Pancreas (tissue), 10 donors: Measurements from ENCODE around the gene DCAF6. TPM values are rescaled to one million over a fixed set of nuclear protein-coding genes. Genes with fewer than 3 reads are reported as not detected.

Source experiments
- ATAC-seq, 4 donors: fragments of 200-7000 bp; cut with Tn5 transposase; one replicate each; pipeline versions ENCODE4 v1.8.0 to v1.9.1; 2020; ENCODE audit warnings: mild to moderate bottlenecking in 4 of 4, moderate library complexity in 4 of 4
- DNase-seq, 6 donors: peaks; one replicate each; pipeline ENCODE4 v3.0.0-alpha.2; 2020
- FAIRE-seq: peaks from 2 replicates; lab custom pipeline; 2012; peaks lifted over from hg19 to GRCh38; lab: Jason Lieb, UNC
- H3K27ac ChIP-seq, 4 donors: fragments of 200-600 bp; sonication (generic); 1 replicate in 3 of 4; 2 replicates in 1 of 4; pipeline versions ENCODE4 v1.5.0 to v1.8.0; 2020
- H3K27me3 ChIP-seq, 4 donors: fragments of 200-600 bp; one replicate each; pipeline ENCODE4 v1.8.0; 2021
- H3K36me3 ChIP-seq, 3 donors: fragments of 200-600 bp; sonication (generic) in 1 of 3; one replicate each; pipeline versions ENCODE4 v1.5.0 to v1.8.0; 2020 to 2021
- H3K4me1 ChIP-seq, 3 donors: fragments of 200-600 bp; one replicate each; pipeline ENCODE4 v1.8.0; 2021
- H3K4me3 ChIP-seq, 4 donors: fragments of 200-600 bp; sonication (generic) in 2 of 4; one replicate each; pipeline versions ENCODE4 v1.5.0 to v1.8.0; 2020 to 2021
- H3K9me3 ChIP-seq, 4 donors: fragments of 200-600 bp; one replicate each; pipeline ENCODE4 v1.8.0; 2021
- WGBS, 2 donors: extraction: QIAGEN DNeasy Blood & Tissue Kit; methylation state at CpG; one replicate each; pipeline ENCODE4 v1.1.7; 2013; 5-methylcytosine and 5-hydroxymethylcytosine counted together
- intact Hi-C, 3 donors: fragments of 100-400 bp; cut with DNase I; formaldehyde crosslinking; loops; one replicate each; pipeline versions ENCODE4 v1.11.1 to v1.14.2; 2022
- polyA plus RNA-seq, 2 donors: library from polyadenylated mRNA; stranded (reverse); fragments of 200-250 nt; gene quantifications; one replicate each; pipeline ENCODE4 v1.2.3, GENCODE V29; 2013
- total RNA-seq, 6 donors: library from RNA; stranded (reverse); fragmentation: NEBNext Ultra II Directional in 4 of 6; extraction: Animal tissue kit (Norgen Biotek cat#: 25700) in 4 of 6; gene quantifications; one replicate each; pipeline versions ENCODE4 v1.2.1 to v1.2.4, GENCODE V29; 2021 to 2023
- TF ChIP-seq, protein P1 (sequence below), 4 donors: fragments of 200-600 bp; sonication (generic) in 3 of 4; IDR thresholded peaks; one replicate each; pipeline versions ENCODE4 v1.5.0 to v1.8.0; 2021; ENCODE audit warnings: antibody characterized with exemption in 4 of 4
- donor health status: healthy with polysubstance abuse.
- donor health status: DM: no; HTN: no; CAD: no; lungs with moderate emphysema.
- donor health status: DM: no; HTN: no; CAD: no.
- donor health status: control.
- donor health status: control.
- donor health status: Bipolar disorder and iron deficiency.
- donor health status: DM: yes; HTN: yes; CAD: no.
- donor health status: DM: no; HTN: no; CAD: no.
- donor health status: DM: no; HTN: no; CAD: no.
- donor health status: DM: yes; HTN: yes; CAD: no.

Gene DCAF6
- total and polyA plus RNA-seq, 8 donors = 11.4 to 31.9 (median 20.0) TPM

DNA sequence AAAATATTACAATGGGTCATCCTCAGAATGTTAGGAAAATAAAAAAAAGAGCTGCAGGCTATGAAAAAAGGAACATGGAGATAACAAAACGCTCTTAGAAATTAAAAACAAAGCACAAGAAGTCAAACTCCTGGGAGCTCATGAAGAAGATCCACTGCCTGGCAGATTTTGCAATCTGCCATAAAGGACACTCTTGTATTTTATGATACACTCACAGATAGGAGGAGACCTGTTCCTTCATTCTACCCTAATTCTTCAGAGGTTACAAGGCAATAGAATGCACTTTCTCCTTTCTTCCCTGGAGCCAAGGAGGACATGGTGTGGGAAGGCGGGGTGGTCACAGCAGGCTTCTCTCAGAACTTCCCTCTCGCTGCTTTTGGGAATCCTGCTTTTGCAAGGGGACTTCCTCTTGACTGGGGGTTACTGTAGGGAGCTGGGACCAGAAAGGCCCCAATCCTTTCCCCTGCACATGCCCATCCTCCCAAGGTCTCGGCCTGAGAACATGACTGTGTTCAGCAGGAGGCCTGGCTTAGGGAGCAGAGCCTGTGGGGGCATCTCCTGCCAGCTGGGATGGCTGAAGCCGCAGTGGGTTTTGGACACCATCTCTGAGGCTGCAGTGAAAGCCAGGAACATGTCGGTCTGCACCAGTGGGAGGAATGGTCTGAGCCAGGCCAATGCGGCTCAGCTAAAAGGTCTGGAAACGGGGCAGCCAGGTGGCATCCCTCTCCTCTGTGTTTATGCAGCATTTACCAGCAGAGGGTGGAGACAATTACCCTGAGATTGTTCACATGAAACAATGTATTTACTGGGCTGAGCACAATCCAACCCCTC is 155.5 kb downstream of the DCAF6 start:
- Histone ChIP-seq H3K36me3 (no peaks in the 10 kb centered on the region), H3K27me3 (no peaks in the 10 kb centered on the region), H3K4me1 (no peaks in the 10 kb centered on the region), H3K27ac (no peak overlapping the region), H3K9me3 (no peaks in the 10 kb centered on the region), H3K4me3 (no peak overlapping the region)
- intact Hi-C loops = no loop called here
- FAIRE-seq (no peak), DNase-seq (no peak), ATAC-seq (no peak)
- TF ChIP-seq, protein P1, sequence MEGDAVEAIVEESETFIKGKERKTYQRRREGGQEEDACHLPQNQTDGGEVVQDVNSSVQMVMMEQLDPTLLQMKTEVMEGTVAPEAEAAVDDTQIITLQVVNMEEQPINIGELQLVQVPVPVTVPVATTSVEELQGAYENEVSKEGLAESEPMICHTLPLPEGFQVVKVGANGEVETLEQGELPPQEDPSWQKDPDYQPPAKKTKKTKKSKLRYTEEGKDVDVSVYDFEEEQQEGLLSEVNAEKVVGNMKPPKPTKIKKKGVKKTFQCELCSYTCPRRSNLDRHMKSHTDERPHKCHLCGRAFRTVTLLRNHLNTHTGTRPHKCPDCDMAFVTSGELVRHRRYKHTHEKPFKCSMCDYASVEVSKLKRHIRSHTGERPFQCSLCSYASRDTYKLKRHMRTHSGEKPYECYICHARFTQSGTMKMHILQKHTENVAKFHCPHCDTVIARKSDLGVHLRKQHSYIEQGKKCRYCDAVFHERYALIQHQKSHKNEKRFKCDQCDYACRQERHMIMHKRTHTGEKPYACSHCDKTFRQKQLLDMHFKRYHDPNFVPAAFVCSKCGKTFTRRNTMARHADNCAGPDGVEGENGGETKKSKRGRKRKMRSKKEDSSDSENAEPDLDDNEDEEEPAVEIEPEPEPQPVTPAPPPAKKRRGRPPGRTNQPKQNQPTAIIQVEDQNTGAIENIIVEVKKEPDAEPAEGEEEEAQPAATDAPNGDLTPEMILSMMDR (IDR thresholded peaks at IDR 0.05) = no peak
- 87% methylated on average over 8 of the region's 8 CpGs for WGBS, 2 donors

DNA sequence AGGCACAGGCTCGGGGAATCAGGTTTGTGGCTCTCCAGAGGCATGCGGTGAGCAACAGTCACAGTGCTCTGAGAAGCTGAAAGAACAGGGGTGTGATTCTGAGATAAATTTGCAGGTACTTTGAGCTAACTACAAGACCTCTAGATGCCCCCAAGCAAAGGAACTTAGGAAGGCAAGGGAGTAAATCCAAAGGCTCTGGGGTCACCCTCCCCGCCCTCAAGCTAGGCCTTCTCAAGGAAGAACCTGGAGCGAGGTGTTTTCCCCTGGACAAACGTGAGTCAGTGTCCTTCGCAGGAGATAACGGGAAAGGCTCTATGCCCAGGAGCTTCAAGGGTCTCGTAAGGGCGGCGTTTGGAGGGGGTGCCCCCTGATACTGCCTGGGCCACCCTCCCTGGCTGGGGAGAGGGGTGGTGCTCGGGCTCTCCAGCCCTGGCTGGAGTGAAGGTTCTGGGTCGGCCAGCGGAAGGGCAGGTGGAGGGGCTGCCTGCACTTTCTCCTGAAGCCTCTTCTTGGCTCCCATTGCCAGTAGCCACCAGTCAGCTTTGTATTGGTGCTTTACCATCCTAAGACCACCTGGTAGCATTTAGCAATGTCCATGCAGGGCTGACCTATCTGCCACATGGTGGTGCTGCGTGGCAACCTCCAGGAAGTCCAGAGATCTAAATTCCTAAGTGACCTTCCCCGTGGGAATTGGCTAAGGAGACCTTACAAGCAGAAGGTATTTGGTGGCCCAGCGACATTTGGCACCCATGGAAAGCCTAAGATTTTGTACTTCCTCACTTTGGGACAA is 156.3 kb downstream of the DCAF6 start:
- Histone ChIP-seq H3K36me3 (no peaks in the 10 kb centered on the region), H3K9me3 (no peaks in the 10 kb centered on the region), H3K27me3 (no peaks in the 10 kb centered on the region), H3K4me3 (no peak overlapping the region), H3K4me1 (no peaks in the 10 kb centered on the region), H3K27ac (no peak overlapping the region)
- WGBS, 2 donors = 77 to 83% methylated on average over 16 of the region's 16 CpGs
- TF ChIP-seq, protein P1 (IDR thresholded peaks at IDR 0.05) = peak in 2 of 4 donors; percentile 5 to 16
- intact Hi-C loops = no loop called here
- FAIRE-seq (no peak), DNase-seq (peak in 1 of 6 donors; percentile 31), ATAC-seq (peak; percentile 53 to 77 (median 74))

DNA sequence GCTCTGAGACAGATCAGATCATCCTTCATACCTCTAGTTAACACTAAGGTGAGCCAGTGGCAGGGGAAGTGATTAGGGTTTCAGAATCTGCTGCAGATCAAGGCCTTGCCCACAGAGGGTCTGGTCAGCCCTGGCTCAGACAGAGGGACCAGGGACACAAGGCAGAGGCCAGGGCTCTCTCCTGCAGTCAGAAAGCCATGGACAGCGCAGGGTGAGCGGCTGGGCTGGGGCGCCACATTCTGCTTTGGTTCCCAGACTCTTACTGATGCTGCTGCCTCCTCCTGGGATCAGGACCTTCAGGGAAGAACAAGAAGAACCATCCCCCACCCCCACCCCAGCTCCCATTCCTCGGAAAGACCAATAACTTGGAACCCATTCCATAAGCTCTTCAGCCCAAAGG is 157.1 kb downstream of the DCAF6 start:
- TF ChIP-seq, protein P1 (IDR thresholded peaks at IDR 0.05) = no peak
- Histone ChIP-seq H3K27me3 (no peaks in the 10 kb centered on the region), H3K4me3 (no peak overlapping the region), H3K9me3 (no peaks in the 10 kb centered on the region), H3K36me3 (no peaks in the 10 kb centered on the region), H3K4me1 (no peaks in the 10 kb centered on the region), H3K27ac (no peak overlapping the region)
- FAIRE-seq (no peak), DNase-seq (no peak), ATAC-seq (no peak)
- WGBS, 2 donors = 95 to 100% methylated on average over 4 of the region's 4 CpGs
- intact Hi-C loops = no loop called here

DNA sequence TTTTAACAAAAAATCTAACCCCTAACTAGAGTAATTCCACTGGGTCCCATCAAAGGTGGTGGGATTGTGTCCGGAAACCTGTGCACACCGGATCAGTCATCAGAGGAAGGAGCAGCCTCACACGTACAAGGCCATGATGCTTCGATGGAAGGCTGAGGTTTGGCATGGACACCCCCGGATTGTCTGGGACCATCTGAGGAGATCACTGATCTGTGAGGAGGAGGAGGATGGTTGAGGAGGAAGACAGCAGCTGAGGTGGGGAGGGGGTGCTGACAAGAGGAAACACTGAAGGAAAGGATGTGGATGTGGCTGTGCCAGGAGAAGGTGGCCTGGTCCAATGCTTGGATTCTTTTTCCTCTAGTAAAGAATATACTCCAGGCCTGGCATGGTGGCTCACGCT is 159.0 kb downstream of the DCAF6 start:
- FAIRE-seq (no peak), DNase-seq (no peak), ATAC-seq (no peak)
- Histone ChIP-seq H3K9me3 (no peaks in the 10 kb centered on the region), H3K27me3 (no peaks in the 10 kb centered on the region), H3K27ac (no peak overlapping the region), H3K36me3 (no peaks in the 10 kb centered on the region), H3K4me1 (no peaks in the 10 kb centered on the region), H3K4me3 (no peak overlapping the region)
- intact Hi-C loops = no loop called here
- 94 to 97% methylated on average over 6 of the region's 6 CpGs for WGBS, 2 donors
- TF ChIP-seq, protein P1 (IDR thresholded peaks at IDR 0.05) = no peak
